ENCODE measurements around the gene PARS2.
"Not testable (repeated sequence)": the region's sequence is repeated elsewhere in the genome, so short reads cannot be mapped to it uniquely, and the experiment has no call there.

PARS2 gene

DNA sequence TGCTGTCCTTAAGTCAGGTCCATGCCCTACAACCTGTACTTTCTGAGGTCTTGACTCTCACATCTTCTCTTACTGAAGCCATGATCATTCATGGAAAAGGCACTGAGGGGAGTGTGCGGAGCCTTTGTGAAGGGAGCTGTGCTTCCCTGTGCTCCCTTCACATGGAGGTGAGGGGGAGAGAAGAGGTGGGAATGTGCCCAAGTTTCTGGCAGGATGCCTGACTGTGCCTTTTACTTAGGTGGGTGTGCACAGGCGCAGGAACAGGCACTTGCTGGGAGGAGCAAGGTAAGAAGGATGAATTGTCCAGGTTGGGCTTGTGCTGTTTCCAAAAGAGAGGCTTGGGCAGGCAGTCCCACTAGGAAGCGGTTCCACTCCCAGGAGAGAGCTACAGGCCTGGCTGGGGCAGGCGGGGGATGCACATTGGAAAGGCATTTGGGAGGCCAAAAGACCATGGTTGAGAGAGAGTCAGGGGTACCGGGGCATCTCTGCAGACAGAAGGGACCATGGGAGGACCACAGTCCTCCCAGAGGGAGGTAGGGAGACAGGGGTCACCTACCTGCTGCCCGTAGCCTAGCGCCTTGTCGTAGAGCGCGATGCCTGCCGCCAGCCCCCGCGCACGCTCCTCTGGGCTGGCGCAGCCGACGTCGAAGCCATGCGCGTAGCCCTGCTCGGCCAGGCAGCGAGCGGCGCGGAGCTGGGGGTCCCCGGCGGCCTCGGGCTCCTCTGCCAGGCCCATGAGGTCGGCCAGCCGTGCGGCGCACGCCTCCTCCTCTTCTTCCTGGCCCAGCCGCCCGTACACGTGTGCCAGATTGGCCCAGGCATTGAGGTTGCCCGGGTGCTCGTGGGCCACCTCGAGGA lies 35.9 kb upstream of the PARS2 start:
- no peak for DNase-seq (ENCODE audit: low read depth, low spot score)

DNA sequence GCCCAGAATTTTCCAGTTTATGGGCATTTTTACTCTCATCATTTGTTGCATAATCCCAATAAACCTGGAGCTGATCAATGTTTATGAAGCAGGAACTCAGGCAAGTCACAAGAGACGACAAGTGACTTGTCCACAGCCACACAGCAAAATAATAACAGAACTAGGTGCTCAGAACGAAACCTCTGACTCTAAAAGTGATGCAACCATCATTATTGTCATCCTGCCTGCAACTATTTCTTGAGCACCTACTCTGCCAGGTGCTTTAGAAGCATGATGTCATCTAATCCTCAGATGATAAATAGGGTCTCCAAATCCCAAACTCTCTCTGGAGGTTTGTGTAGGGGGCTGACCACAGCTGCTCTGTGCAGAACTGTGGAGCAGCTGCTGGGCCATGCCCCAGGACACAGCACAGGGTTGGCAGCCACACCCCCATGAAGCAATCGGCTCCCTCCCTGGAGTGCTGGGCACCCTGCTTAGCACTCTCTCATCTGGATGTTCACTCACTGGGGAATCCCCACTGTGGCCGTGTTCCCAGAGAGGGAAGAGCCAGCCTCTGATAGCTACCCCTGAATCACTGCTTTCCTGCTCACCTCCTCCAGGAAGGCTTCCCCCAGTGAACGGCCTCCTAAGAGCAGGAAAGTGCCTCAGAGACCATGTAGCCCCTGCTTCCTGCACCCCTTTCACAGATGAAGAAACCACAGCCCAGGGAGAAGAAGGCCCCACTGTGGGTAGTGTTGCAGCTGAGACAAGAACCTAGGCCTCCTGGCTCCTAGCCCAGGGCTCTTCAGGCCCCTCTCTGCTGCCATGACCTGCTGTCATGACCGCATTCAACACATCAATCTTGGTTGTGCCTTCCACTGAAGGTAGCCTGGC lies 34.7 kb upstream of the PARS2 start:
- no peak for DNase-seq (ENCODE audit: low read depth, low spot score)

DNA sequence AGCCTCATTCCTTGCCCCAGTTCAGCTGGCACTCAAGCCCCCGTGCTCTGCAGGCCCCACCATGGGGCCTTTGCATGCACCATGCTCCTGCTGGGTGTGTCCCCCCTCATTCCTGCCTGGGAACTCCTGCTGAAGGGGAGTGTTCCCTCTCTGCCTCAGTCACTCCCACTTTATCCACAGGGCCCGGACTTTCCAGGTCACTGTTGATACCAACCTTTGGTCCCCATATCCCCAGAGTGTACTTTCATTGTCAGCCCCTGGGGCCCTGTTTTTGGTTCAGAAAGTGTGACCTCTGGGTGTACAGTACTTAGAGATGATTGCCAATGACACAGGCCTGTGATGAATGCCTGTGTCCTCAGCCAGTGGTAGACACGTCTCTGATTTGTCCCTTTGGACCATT lies 33.9 kb upstream of the PARS2 start:
- DNase-seq (ENCODE audit: low read depth, low spot score): no peak

DNA sequence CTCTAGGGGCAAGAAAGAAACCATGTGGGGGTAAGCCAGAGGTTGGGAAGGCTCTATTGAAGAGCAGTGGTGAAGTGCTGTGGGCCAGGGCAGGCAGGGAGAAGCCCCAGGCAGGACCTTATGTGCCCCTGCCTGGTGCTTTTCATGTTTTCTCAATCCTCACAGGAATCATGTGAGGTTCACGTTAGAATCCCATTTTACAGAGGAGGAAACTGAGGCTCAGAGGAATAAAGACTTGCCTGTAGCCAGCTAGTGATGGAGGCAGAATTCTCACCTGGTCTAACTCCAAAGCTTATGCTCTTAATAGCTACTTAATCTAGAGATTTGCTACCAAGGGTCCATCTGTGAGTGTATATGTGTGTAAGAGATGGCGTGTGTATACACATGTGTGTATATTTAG lies 32.6 kb upstream of the PARS2 start:
- DNase-seq (ENCODE audit: low read depth, low spot score): no peak

DNA sequence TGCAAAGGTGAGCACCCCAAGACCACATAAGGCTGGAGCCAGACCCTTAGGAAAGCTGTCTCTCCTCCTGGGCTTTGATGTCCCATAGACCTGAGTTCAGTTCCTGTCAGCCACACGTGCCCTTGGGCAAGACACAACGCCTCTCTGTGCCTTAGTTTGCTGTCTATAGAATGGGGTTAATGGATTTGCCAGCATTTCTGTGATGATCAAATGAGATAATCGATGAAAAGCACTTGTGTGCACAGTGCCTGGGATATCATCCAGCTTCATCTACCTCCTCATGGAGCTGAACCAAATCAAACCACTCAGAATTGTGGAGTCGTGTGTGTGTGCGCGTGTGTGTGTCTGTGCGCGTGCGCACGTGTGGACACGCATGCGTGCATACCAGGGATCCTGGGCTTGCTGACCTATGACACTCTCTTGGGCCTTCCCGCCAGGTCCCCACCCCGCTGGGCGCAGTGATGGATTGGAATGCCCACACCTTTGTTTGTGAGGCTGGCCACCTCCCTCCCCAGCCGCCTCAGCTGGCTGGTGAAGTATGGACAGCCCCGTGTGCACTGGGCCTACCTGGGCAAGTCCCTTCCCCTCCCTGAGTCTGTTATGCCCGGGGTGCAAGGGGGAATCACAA lies 31.6 kb upstream of the PARS2 start:
- no peak for DNase-seq (ENCODE audit: low read depth, low spot score)

DNA sequence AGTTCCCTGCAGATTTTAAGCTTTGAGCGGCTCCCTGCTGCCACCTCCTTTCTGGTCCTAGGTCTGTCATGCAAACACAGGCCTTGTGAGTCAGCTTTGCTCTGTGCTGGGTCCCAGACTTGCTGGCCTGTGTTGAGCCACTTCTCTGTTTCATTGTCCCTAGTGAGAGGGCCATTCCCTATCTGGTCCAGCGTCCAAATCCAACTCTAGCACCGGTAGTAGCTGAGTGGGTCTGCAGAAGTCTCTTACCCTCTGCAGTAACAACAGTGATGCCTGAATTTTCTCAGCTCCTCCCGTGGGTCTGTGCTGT lies 31.0 kb upstream of the PARS2 start:
- DNase-seq (ENCODE audit: low read depth, low spot score): no peak

DNA sequence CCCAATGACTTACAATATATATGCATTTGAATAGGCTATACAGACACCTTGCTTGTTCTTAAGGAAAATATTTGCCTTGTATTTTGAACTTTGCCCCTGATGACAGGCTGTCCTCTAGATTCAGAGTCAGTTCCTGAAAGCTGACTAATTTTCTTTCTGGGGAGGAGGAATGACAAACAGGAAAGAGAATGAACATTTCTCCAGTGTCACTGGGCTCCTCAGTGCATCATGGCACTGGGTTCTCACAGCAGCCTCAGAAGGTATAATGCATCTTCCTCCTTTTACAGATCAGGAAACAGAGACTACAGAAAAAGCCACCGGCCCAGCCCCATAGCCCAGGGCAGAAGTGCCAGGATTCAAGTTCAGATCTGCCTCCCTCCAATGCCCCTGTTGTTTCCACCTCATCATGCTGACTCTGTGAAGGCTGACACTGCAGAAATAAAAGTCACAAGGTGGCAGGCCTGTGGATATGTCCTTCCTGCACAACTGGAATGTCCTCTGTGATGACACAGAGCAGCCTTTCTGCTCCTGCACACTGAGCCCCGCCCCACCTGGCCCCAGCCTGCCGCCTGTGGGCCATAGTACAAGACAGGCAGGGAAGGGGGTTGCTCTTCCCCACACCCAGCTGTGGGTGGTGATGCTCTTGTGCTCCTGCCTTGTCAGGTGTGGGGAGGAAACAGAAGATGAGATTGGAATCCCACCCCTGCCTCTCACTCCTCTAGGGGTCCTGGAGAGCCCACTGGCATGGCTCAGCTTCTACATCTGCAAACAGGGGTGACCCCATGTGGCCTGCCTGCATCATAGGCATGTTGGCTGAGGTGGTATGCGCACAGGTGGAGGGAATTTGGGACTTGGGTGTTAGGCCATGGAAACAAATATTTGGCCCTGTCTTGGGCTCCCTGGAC lies 30.4 kb upstream of the PARS2 start:
- DNase-seq (ENCODE audit: low read depth, low spot score): no peak

DNA sequence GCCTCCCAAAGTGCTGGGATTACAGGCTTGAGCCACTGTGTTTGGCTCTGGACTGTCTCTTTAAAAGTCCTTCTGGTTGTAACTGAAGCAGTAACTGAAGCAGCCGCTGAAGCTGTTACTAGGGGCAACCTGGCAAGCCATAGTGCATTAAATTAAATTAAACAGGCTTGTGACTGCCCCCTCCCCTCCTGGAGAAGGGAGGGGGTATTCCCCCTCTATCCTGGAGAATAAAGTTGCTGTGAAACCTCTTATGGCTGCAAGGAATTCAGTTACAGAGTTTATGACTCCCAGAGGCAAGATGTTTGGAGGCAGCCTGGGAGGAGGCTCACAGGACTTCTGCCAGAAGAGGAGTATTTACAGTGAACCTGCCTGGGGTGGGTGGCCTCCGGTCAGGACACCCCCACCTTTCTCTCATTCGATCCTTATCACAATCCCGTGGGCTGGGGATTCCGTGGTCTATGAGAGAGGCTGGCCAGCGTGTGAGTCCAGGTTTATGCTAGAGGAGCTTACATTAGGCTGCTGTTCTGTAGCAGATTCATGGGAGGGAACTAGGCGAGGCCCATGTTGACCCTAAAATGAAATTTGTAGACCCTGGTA lies 28.5 kb upstream of the PARS2 start:
- no peak for DNase-seq (ENCODE audit: low read depth, low spot score)

DNA sequence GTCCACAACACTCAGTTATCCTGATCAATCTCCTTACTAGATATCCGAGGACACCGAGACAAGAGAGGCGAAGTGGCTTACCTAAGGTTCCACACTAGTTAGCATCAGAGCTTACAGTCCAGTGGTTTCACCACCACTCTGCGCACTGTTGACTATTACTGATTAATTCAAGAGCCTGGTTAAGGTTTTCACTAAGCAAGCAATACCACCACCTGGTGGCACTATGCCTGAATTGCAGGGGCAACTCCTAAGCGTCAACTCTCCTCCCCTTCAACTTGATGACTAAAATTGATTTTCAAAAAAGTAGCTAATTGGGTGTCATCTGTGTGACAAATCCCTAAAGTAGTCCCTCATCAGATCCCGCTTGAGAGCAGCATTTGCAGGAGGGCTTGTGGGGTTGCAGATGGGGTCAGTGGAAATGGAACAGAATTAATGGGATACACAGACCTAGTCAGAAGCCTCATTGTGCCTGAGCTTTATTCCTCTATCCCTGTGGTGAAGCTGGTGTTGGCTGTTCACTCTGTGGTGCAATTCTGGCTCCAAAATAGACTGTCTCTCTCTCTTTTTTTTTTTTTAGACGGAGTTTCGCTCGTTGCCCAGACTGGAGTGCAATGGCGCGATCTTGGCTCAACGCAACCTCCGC lies 27.7 kb upstream of the PARS2 start:
- no peak for DNase-seq (ENCODE audit: low read depth, low spot score)

DNA sequence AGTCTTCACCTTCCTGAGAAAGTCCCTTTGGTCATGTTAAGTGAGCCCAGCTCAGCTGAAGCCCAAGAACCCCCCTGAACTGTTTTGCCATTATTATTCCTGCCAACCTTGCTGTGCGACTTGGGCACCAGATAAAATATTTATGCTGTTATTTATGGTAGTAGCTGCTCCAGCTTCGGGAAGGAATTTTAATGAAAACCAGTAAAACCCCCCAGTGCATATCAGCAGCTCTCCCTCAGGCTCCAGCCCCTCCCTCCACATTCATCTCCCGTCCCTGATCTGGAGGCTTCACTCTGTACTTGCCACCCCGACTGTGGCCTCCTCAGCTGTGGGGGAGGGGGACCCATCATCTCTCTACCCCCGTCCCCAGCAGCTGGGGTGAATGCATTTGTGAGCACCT lies 24.1 kb upstream of the PARS2 start:
- no peak for DNase-seq (ENCODE audit: low read depth, low spot score)

DNA sequence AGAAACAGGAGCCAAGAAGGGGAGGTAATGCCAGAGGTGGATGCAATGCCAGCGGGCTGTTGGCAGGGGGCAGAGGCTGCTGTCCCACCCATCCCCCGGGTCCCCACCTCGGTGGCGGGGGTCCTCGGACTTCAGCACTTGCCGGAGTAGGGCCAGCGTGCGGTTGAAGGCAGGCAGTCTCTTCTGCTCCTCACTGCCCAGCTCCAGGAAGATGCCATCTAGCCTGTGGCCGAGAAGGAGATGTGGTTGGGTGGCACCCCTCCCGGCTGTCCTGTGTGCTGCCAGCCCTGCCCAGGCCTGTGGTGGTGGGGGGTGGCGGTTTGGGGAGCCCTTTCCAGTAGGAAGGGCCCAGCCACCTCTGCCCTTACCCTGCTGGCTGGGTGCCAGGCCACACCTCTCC lies 23.3 kb upstream of the PARS2 start:
- DNase-seq (ENCODE audit: low read depth, low spot score): no peak

DNA sequence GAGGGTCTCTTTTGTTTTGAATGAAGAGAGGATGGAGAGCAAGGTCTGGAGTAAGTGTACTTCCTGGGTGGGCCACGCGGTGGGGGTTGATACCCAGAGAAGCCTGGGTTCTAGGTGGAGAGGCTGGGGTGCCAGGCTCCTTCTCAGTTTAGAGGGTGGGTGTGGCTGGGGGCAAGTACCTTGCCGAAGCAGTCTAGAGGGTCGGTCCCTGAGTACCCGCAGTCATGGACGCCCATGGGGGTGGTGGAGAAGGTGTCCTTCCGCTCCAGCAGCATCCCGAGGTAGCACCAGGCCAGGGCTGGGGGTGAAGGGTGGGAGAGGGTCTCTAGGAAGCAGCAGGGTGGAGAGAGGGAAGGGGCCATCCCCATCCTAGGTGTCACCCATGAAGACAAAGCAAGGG lies 22.5 kb upstream of the PARS2 start:
- DNase-seq (ENCODE audit: low read depth, low spot score): no peak

DNA sequence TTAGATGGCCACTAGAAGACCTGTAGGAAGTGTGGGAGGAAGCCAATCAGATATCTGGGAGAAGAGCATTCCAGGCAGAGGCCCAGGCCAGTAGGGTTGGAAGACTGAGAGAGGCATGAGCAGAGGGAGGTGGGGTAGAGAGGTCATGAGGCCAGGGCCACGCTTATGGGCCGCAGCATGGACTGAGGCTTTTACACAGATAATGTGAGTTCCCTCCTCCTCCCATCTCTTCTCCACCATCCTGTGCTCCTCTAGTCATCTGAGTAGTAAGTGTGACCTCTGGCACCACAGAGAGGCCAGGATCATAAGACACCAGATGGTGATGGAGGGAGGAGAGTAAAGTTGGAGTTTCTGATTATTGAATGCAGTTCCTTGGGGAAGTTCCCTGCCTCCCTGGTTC lies 19.7 kb upstream of the PARS2 start:
- no peak for DNase-seq (ENCODE audit: low read depth, low spot score)

DNA sequence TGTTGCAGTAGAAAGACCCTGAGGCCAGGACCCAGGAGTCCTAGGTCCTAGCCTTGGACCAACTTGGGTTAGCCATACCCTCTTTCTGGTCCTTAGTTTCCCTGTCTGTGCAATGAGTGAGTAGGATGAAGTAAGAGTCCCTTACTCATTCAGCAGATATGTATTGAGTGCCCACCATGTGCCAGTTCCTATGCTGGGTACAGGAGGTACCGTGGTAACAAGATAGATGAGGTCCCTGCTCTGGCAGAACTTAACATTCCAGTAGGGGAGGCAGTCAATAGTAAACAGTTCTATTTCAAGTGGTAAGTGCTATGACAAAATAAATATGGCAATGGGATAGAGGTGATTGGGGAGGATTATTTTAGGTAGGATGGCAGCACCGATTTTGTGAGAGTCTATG lies 18.3 kb upstream of the PARS2 start:
- DNase-seq (ENCODE audit: low read depth, low spot score): no peak

DNA sequence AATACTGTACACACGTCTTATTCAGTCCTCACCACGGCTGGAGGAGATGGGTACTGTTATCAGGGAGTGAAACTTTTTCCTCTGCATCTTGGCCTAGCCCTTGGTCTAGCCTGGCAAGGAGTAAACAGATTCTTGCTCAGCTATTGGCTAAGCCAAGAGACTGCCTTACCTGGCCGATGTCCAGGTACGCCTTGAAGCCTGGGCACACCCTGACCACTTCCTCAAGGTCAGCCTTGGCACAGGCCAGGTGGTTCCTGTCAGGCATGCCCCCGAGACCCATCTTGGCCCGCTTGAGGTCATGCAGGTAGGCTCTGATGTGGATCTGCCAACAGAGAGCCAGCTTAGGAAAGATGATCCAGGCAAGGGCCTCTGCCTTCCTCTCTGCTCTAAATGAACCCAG lies 17.8 kb upstream of the PARS2 start:
- no peak for DNase-seq (ENCODE audit: low read depth, low spot score)

DNA sequence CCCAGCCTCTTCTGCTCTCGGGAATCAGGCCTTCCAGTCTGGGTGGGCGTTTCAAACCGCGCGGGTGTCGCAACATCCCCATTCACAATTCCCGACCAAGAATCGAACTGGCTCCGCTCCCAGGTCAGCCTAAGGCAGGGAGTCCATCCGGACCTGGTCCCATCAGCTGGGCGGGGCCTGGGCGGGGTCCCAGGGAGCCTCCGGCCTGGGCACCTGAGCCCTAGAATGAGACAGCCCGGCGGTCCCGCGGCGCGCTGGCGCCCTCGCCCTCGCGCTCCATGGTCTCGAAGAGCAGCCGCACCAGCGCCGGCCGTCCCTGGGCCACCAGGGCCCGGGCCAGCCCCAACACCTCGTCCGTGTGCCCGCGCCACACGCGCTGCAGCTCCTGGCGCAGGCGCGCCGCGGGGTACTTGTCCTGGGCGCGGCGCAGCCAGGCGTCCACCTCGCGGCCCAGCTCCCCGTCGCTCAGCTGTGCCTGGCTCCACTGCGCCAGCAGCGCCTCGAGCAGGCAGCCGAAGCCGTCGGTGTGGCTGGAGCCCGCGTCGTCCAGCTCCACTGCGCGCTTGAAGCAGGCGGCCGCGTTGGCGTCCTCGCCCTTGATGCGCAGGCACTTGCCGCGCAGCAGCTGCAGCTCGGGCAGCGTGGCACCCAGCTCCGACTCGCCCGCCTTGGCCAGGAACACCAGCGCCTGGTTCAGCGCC lies 16.9 kb upstream of the PARS2 start:
- no peak for DNase-seq (ENCODE audit: low read depth, low spot score)

DNA sequence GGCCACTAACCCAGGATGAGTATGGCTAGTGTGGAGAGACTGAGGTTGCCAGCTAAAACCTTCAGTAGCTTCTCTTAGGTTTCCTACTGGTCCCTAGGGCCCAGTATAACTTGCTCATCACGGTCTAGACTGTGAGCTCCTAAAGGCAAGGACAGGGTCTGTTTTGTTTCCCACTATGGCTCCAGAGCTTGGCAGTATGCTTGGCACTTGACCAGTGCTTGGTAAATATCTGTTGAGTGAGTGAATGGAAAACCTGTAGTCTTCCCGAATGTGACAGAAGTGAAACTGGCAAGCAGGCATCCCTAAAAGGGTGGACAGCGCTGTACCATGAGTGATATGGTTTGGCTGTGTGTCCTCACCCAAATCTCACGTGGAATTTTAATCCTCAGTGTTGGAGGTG lies 13.1 kb upstream of the PARS2 start:
- no peak for DNase-seq (ENCODE audit: low read depth, low spot score)

DNA sequence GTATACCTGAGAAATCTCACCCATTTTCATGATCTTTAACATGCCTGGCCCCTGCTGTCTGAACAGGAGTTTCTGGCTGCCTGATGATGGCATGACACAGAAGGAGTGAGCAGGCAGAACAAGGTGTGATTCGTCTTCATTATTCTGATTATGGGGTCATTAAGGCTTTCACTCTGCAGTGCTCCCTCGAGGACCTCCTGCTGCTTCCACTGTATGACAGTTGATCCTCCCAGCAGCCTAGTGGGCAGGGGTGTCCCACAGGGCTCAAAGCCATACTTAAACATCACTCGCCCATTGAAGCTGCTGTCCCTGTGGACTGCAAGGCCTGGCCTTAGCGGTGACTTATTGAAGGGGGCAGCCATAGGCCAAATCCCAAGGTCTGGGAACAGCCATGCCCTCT lies 12.7 kb upstream of the PARS2 start:
- DNase-seq (ENCODE audit: low read depth, low spot score): no peak

DNA sequence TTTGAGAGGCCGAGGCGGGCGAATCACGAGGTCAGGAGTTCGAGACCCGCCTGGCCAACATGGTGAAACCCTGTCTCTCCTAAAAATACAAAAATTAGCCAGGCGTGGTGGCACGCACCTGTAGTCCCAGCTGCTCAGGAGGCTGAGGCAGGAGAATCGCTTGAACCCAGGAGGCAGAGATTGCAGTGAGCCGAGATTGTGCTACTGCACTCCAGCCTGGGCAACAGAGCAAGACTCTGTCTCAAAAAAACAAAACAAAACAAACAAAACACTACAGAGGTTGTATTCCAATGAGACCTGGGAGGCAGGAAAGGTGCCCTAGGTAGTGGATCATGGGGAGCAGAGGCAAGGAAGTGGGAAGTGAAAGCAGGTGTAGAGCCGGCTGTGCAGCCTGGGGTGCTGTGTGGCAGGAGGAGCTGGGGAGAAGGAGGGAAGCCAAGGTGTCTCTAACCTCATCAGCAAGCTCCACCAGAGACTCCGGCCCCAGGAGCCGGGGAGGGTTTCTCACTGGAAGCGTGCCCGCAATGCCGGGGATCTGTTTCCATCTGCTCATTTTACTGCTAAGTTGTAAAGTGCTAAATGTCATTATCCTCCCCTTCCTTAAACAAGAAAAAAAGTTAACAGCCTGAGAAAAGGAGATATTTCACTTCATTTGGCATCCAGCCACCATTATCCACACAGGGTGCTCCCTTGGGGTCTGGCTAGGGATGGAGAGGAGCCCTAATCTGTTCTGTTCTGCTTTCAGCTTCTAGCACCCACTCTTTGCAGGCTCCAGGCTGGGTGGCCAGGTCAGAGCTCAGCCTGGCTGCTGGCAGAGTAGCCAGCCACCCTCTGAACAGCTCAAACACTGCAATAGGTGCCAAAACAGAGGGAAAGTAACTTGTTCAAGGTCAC lies 11.8 kb upstream of the PARS2 start:
- not testable (repeated sequence) for DNase-seq (ENCODE audit: low read depth, low spot score)

Measured in activated naive CD8-positive, alpha-beta T cell treated with anti-CD3 and anti-CD28 coated beads, Interleukin-2, amount 50 U/mL, for 16 hours (primary cell).